Measurements from ENCODE around the gene ACVR1.

Gene ACVR1

DNA sequence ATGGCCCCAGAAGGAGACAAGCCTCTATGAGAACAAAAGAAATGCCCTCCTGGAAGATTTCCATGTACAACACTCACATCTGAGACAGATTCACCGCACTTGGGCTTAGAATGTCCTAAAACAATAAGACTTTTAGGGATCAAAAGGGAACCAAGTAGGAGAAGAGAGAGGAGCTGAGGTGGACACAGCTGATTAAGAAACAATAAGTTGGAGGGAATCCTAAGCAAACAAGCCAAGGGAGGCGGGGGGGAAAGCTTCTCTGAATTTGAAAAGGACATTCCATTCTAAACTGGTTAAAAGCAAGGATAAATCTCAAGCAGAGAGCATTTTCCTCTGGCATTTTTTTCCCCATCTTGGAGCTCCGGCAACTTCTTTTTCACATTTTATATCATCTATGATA, 9.9 kb downstream of the ACVR1 start:
- no peak overlapping the region for H3K27ac ChIP-seq
- no peak for DNase-seq
- TF ChIP-seq, protein P1, sequence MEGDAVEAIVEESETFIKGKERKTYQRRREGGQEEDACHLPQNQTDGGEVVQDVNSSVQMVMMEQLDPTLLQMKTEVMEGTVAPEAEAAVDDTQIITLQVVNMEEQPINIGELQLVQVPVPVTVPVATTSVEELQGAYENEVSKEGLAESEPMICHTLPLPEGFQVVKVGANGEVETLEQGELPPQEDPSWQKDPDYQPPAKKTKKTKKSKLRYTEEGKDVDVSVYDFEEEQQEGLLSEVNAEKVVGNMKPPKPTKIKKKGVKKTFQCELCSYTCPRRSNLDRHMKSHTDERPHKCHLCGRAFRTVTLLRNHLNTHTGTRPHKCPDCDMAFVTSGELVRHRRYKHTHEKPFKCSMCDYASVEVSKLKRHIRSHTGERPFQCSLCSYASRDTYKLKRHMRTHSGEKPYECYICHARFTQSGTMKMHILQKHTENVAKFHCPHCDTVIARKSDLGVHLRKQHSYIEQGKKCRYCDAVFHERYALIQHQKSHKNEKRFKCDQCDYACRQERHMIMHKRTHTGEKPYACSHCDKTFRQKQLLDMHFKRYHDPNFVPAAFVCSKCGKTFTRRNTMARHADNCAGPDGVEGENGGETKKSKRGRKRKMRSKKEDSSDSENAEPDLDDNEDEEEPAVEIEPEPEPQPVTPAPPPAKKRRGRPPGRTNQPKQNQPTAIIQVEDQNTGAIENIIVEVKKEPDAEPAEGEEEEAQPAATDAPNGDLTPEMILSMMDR (IDR thresholded peaks at IDR 0.05; ENCODE audit: low read depth, low read length): no peak

DNA sequence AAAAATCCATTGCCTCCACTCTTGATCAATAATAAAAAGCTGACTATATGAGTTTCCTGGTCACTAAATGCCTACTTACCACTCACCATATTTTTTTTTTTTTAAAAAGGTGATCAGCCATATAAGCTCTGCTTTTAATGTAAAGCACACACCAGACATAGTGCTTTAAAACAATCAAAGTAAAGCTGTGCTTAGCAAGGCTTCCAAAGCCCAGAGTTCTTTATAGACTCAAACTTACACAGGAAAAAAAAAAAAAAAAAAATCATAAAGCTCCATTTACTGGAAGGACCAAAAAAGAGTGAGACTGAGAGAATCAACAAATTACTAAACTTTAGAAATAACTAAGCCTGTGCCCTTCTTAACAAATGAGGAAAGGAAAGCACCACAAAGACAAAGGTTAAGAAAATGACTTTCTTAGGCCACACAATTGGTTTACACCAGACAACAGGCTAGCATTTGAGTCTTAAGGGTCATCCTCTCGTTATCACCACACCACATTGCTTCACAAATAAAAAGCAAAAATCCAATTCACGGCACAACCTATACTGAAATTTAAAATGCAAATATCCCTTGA, 11.2 kb downstream of the ACVR1 start:
- TF ChIP-seq, protein P1 (IDR thresholded peaks at IDR 0.05; ENCODE audit: low read depth, low read length): no peak
- no peaks in the 10 kb centered on the region for H3K27me3 ChIP-seq (ENCODE audit: insufficient read depth, low read depth, severe bottlenecking)
- no peak for DNase-seq
- H3K36me3 ChIP-seq: no peaks in the 10 kb centered on the region
- no peak overlapping the region for H3K27ac ChIP-seq
- no peaks in the 10 kb centered on the region for H3K9me3 ChIP-seq (ENCODE audit: severe bottlenecking)
- no peak overlapping the region for H3K4me3 ChIP-seq (ENCODE audit: low read depth, low read length)

More for the DNA sequence above, 9.9 kb downstream of the ACVR1 start:
- no peaks in the 10 kb centered on the region for H3K9me3 ChIP-seq (ENCODE audit: severe bottlenecking)
- no peaks in the 10 kb centered on the region for H3K36me3 ChIP-seq
- H3K27me3 ChIP-seq (ENCODE audit: insufficient read depth, low read depth, severe bottlenecking): no peaks in the 10 kb centered on the region
- H3K4me3 ChIP-seq (ENCODE audit: low read depth, low read length): no peak overlapping the region

DNA sequence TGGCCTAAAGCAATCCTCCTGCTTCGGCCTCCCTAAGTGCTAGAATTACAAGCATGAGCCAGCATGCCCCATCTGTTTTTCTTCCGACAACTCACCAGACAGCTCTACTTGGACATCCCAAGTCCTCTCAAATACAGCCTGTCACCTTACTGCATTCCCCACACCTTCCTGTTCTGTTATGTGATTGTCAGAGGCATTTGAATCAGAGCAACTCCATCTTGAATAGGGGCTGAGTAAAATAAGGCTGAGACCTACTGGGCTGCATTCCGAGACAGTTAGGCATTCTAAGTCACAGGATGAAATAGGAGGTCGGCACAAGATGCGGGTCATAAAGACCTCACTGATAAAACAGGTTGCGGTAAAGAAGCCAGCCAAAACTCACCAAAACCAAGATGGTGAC, 17.3 kb downstream of the ACVR1 start:
- TF ChIP-seq, protein P1 (IDR thresholded peaks at IDR 0.05; ENCODE audit: low read depth, low read length): no peak
- no peaks in the 10 kb centered on the region for H3K27me3 ChIP-seq (ENCODE audit: insufficient read depth, low read depth, severe bottlenecking)
- H3K27ac ChIP-seq: no peak overlapping the region
- H3K9me3 ChIP-seq (ENCODE audit: severe bottlenecking): no peaks in the 10 kb centered on the region
- no peak overlapping the region for H3K4me3 ChIP-seq (ENCODE audit: low read depth, low read length)
- H3K36me3 ChIP-seq: no peaks in the 10 kb centered on the region
- no peak for DNase-seq

DNA sequence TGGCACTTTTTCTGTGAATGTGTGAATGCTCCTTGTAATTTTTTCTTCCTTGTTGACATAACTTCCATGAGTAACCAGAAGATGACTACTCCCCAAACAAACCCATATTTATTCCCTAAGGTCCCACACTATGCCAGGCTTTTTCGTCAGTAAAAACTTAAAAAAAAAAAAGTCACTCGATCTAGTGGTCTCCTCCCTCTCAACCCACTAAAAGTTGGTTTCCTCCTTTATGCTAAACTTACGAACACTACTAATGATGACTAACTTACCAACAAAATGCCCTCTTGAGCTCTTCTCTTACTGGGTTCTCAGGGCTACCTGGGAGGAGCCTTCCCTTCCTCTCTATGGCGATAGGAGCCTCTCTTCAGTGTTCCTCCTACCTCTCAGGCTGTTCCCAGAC, 18.2 kb downstream of the ACVR1 start:
- H3K4me3 ChIP-seq (ENCODE audit: low read depth, low read length): no peak overlapping the region
- no peaks in the 10 kb centered on the region for H3K36me3 ChIP-seq
- TF ChIP-seq, protein P1 (IDR thresholded peaks at IDR 0.05; ENCODE audit: low read depth, low read length): no peak
- no peak overlapping the region for H3K27ac ChIP-seq
- no peak for DNase-seq
- H3K9me3 ChIP-seq (ENCODE audit: severe bottlenecking): no peaks in the 10 kb centered on the region
- no peaks in the 10 kb centered on the region for H3K27me3 ChIP-seq (ENCODE audit: insufficient read depth, low read depth, severe bottlenecking)

DNA sequence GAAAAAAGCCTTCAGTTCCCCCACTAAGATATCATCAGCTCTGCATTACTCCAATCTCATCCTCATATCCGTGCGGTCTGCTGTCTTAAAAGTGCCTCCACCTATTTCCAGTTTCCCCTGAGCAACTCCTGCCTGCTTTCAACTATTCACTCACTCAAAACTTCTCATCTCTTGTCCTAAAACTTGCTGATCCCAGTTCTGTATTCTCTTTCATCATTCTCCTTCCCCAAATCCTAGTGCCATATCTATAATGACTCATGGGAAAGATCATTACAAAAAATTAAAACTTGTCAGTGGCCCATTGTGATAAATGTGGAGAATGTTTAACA, 20.0 kb downstream of the ACVR1 start:
- H3K36me3 ChIP-seq: no peaks in the 10 kb centered on the region
- no peaks in the 10 kb centered on the region for H3K9me3 ChIP-seq (ENCODE audit: severe bottlenecking)
- no peak overlapping the region for H3K27ac ChIP-seq
- H3K27me3 ChIP-seq (ENCODE audit: insufficient read depth, low read depth, severe bottlenecking): no peaks in the 10 kb centered on the region
- DNase-seq: no peak
- TF ChIP-seq, protein P1 (IDR thresholded peaks at IDR 0.05; ENCODE audit: low read depth, low read length): no peak
- no peak overlapping the region for H3K4me3 ChIP-seq (ENCODE audit: low read depth, low read length)

DNA sequence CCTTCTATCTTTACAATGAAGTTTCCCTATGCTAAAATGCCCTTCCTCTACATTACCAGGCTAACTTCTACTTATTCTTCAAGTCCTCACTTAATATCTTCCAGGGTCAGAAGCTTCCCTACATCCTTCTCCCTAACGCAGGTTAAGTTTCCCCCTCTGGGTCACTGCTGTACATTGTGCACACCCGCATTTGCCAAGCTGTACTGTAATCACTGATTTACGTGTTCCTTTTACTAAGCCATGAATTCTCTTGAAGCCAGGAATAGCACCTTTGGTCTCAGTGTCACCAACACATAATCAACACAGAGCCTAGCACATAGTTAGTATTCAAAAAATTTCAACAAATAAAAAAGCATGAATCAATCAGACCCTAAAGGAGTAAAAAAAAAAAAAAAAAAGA, 22.3 kb downstream of the ACVR1 start:
- Histone ChIP-seq H3K4me3 (ENCODE audit: low read depth, low read length) (no peak overlapping the region), H3K36me3 (no peaks in the 10 kb centered on the region), H3K27me3 (ENCODE audit: insufficient read depth, low read depth, severe bottlenecking) (no peaks in the 10 kb centered on the region), H3K27ac (no peak overlapping the region), H3K9me3 (ENCODE audit: severe bottlenecking) (no peaks in the 10 kb centered on the region)
- DNase-seq: no peak
- TF ChIP-seq, protein P1 (IDR thresholded peaks at IDR 0.05; ENCODE audit: low read depth, low read length): no peak
